SW 1271 (cell line): Measurements from ENCODE around the gene ZNF219.
A peak's percentile ranks its signal among the peaks of the same experiment; 100 is the strongest.

Experiments used
- DNase-seq, 2 experiments: peaks; one replicate each; lab custom pipeline; 2025; lab: John Stamatoyannopoulos, UW

The ZNF219 gene

GRCh38 chr14:21098076-21098891 lies at the start of gene ZNF219:
Gene ZNF219, minus strand, starts transcription at chr14:21098655. Its CDS starts 5,064 bp downstream, at chr14:21093591.
- DNase-seq, result peak in 1 of 2 experiments; percentile 59

GRCh38 chr14:21145437-21145836 lies 47.0 kb upstream of the ZNF219 start:
- DNase-seq, result no peak

- DNase-seq, result no peak
Observed at GRCh38 chr14:21142357-21142756, 43.9 kb upstream of the ZNF219 start.

- DNase-seq, result peak in 1 of 2 experiments; percentile 27
Observed at GRCh38 chr14:21136024-21136423, 37.6 kb upstream of the ZNF219 start.

GRCh38 chr14:21133901-21134300 lies 35.4 kb upstream of the ZNF219 start:
- DNase-seq, result no peak

GRCh38 chr14:21123429-21123828 lies 25.0 kb upstream of the ZNF219 start:
- no peak for DNase-seq

GRCh38 chr14:21121122-21121521 lies 22.7 kb upstream of the ZNF219 start:
- DNase-seq, result no peak

- no peak for DNase-seq
Observed at GRCh38 chr14:21120686-21121085, 22.2 kb upstream of the ZNF219 start.

- DNase-seq, result no peak
Observed at GRCh38 chr14:21118933-21119332, 20.5 kb upstream of the ZNF219 start.

GRCh38 chr14:21113369-21113768 lies 14.9 kb upstream of the ZNF219 start:
- no peak for DNase-seq

GRCh38 chr14:21112255-21112654 lies 13.8 kb upstream of the ZNF219 start:
- DNase-seq, result no peak

- no peak for DNase-seq
Observed at GRCh38 chr14:21109377-21110138, 11.1 kb upstream of the ZNF219 start.

- no peak for DNase-seq
Observed at GRCh38 chr14:21108791-21109190, 10.3 kb upstream of the ZNF219 start.

- no peak for DNase-seq
Observed at GRCh38 chr14:21107283-21107800, 8.9 kb upstream of the ZNF219 start.

GRCh38 chr14:21106498-21107282 lies 8.2 kb upstream of the ZNF219 start:
- peak; percentile 36 to 74 for DNase-seq

- DNase-seq, result no peak
Observed at GRCh38 chr14:21106176-21106497, 7.7 kb upstream of the ZNF219 start.

- no peak for DNase-seq
Observed at GRCh38 chr14:21105095-21105494, 6.6 kb upstream of the ZNF219 start.

GRCh38 chr14:21104448-21105060 lies 6.1 kb upstream of the ZNF219 start:
- peak; percentile 43 to 82 for DNase-seq

- peak; percentile 95 for DNase-seq
Observed at GRCh38 chr14:21103710-21104447, 5.4 kb upstream of the ZNF219 start.

GRCh38 chr14:21103411-21103709 lies 4.9 kb upstream of the ZNF219 start:
- DNase-seq, result no peak
